Immature natural killer cell (primary cell): ENCODE measurements around the gene TAS2R40. TPM values are rescaled to one million over a fixed set of nuclear protein-coding genes. Genes with fewer than 3 reads are reported as not detected.
A peak's percentile ranks its signal among the peaks of the same experiment; 100 is the strongest.
"Not testable (repeated sequence)": the region's sequence is repeated elsewhere in the genome, so short reads cannot be mapped to it uniquely, and the experiment has no call there.

Experiments
- DNase-seq, 3 donors: peaks; one replicate each; pipeline ENCODE4 v3.0.0; 2022; ENCODE audit warnings: mixed read lengths in 1 of 3
- H3K27ac Mint-ChIP-seq, 6 donors: one replicate each; pipeline ENCODE4 v1.8.0; 2020; ENCODE audit warnings: mixed read lengths in 6 of 6, mild to moderate bottlenecking in 5 of 6, inconsistent platforms in 4 of 6, moderate library complexity in 3 of 6
- H3K27me3 Mint-ChIP-seq, 3 donors: one replicate each; pipeline ENCODE4 v1.8.0; 2020 to 2021; ENCODE audit warnings: low read depth in 3 of 3, mild to moderate bottlenecking in 3 of 3, mixed read lengths in 3 of 3, moderate library complexity in 3 of 3, inconsistent platforms in 1 of 3
- H3K36me3 Mint-ChIP-seq, 3 donors: one replicate each; pipeline ENCODE4 v1.8.0; 2020; ENCODE audit warnings: mixed read lengths in 3 of 3, inconsistent platforms in 2 of 3, mild to moderate bottlenecking in 2 of 3
- H3K4me1 Mint-ChIP-seq, 2 donors: one replicate each; pipeline ENCODE4 v1.8.0; 2020; ENCODE audit warnings: inconsistent platforms in 2 of 2, mild to moderate bottlenecking in 2 of 2, mixed read lengths in 2 of 2, moderate library complexity in 1 of 2
- H3K4me3 Mint-ChIP-seq, 5 donors: one replicate each; pipeline ENCODE4 v1.8.0; 2020; ENCODE audit warnings: mild to moderate bottlenecking in 5 of 5, mixed read lengths in 5 of 5, inconsistent platforms in 3 of 5, moderate library complexity in 3 of 5
- H3K9me3 Mint-ChIP-seq, 6 donors: one replicate each; pipeline ENCODE4 v1.8.0; 2020; ENCODE audit warnings: mild to moderate bottlenecking in 6 of 6, mixed read lengths in 6 of 6, inconsistent platforms in 4 of 6, moderate library complexity in 3 of 6
- polyA plus RNA-seq, 3 donors: library from polyadenylated mRNA; unstranded; fragments of 300-500 nt; fragmentation: Illumina TruSeq; gene quantifications; one replicate each; pipeline ENCODE4 v1.2.3, GENCODE V29; 2021

Gene TAS2R40
- polyA plus RNA-seq, 3 donors from 2014 or later, result not detected

DNA sequence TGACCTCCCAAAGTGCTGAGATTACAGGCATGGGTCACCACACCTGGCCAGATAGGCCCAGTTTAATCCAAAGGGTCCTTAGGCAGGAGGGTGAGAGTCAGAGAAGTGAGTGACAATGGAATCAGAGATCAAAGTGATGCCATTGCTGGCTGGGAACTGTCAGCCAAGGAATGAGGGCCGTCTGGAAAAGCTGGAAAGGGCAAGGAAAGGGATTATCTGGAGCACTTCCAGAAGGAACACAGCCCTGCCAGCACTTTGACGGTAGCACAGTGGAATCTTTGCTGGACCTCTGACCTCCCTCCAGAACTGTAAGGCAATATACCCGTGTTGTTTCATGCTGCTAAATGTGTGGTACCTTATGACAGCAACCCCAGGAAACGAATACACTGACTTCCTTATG lies 11.3 kb upstream of the TAS2R40 start:
- H3K27me3 Mint-ChIP-seq, result peaks cover 0 to 1% (median 0%) of the 10 kb centered on the region in 3 donors
- no peak overlapping the region for H3K4me3 Mint-ChIP-seq
- no peak for DNase-seq
- H3K27ac Mint-ChIP-seq, result no peak overlapping the region
- H3K4me1 Mint-ChIP-seq, result peaks cover 8 to 9% of the 10 kb centered on the region in 2 donors
- no peaks in the 10 kb centered on the region for H3K9me3 Mint-ChIP-seq
- no peaks in the 10 kb centered on the region for H3K36me3 Mint-ChIP-seq

DNA sequence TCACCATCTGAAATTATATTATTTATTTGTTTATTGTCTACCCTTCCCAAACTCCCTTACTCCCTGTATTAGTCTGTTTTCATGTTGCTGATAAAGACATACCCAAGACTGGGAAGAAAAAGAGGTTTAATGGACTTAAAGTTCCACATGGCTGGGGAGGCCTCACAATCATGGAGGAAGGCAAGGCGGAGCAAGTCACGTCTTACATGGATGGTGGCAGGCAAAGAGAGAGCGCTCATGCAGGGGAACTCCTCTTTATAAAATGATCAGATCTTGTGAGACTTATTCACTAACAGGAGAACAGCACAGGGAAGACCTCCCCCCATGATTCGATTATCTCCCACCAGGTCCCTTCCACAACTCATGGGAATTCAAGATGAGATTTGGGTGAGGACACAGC lies 8.4 kb upstream of the TAS2R40 start:
- DNase-seq, H3K27me3 Mint-ChIP-seq, H3K4me3 Mint-ChIP-seq, H3K36me3 Mint-ChIP-seq, H3K4me1 Mint-ChIP-seq, H3K9me3 Mint-ChIP-seq, H3K27ac Mint-ChIP-seq: not testable (repeated sequence)

DNA sequence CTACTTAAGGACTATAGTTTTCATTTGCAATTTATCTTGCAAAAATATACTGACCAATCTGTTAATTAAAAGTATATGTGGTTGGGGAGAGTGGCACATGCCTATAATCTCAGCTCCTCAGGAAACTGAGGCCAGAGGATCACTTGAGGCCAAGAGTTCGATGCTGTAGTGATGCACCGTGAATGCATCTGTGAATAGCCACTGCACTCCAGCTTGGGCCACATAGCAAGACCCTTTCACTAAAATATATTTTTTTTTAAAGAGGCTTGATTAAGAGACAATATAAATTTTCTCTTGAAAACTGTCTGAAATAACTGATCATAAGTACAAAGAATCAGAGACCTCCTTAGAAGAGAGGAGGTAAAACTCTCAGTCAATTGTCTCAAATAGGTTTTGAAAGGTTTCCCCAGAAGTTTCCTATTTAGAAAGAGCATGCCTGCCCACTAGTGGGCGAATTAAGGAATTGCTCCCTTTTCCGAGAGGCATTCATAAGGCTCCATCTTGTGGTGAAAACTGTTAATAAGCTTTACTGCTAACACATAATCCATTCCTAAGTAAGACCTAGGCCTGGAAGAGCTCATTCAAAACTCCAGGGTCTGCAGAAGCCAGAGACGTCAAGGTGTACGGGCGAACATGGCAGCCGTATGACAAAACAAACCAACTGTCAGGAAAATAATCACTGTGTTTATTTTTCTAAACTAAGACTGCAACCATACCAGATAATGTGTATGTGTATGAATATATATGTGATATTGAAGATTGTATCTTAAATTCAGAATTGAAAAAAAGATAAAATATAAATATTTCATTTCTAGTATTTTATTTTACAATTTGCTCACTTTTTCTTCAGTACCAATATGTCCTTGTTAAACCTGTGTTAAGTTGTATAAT lies 6.8 kb upstream of the TAS2R40 start:
- H3K27ac Mint-ChIP-seq, result no peak overlapping the region
- peaks cover 0 to 2% (median 0%) of the 10 kb centered on the region in 3 donors for H3K27me3 Mint-ChIP-seq
- no peaks in the 10 kb centered on the region for H3K9me3 Mint-ChIP-seq
- DNase-seq, result peak; percentile 67 to 74 (median 68)
- no peaks in the 10 kb centered on the region for H3K4me1 Mint-ChIP-seq
- no peaks in the 10 kb centered on the region for H3K36me3 Mint-ChIP-seq
- no peak overlapping the region for H3K4me3 Mint-ChIP-seq

DNA sequence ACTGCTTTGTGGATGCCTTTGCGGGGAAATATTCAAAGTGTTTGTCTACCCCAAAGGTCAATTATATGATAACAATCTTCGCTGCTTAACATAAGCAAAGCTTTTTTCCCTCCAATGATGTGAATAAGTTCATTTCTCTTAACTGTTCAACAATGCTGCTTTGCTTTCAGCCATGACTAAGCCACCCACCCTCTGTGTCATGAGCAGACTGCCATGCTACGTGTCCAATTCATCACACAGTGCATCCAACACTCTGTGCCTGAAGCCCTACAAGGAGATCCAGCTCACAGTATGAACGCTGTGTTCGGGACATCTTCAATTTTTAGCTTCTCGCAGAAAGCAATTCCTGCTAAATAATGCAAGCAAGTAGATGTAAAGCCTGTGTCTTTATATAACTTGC lies 5.7 kb upstream of the TAS2R40 start:
- Mint-ChIP-seq H3K36me3 (no peaks in the 10 kb centered on the region), H3K27me3 (peaks cover 0 to 2% (median 0%) of the 10 kb centered on the region in 3 donors), H3K4me3 (no peak overlapping the region), H3K9me3 (no peaks in the 10 kb centered on the region), H3K4me1 (no peaks in the 10 kb centered on the region), H3K27ac (no peak overlapping the region)
- DNase-seq, result no peak

GRCh38 chr7:143216686-143217085 lies 5.2 kb upstream of the TAS2R40 start:
- no peak for DNase-seq
- H3K27ac Mint-ChIP-seq, result no peak overlapping the region
- peaks cover 0 to 2% (median 0%) of the 10 kb centered on the region in 3 donors for H3K27me3 Mint-ChIP-seq
- H3K36me3 Mint-ChIP-seq, result no peaks in the 10 kb centered on the region
- H3K9me3 Mint-ChIP-seq, result no peaks in the 10 kb centered on the region
- no peaks in the 10 kb centered on the region for H3K4me1 Mint-ChIP-seq
- no peak overlapping the region for H3K4me3 Mint-ChIP-seq

GRCh38 chr7:143217806-143218205 lies 4.0 kb upstream of the TAS2R40 start:
- no peak for DNase-seq
- H3K27me3 Mint-ChIP-seq, result peaks cover 0 to 4% (median 2%) of the 10 kb centered on the region in 3 donors
- H3K36me3 Mint-ChIP-seq, result no peaks in the 10 kb centered on the region
- H3K9me3 Mint-ChIP-seq, result no peaks in the 10 kb centered on the region
- no peak overlapping the region for H3K4me3 Mint-ChIP-seq
- no peak overlapping the region for H3K27ac Mint-ChIP-seq
- H3K4me1 Mint-ChIP-seq, result no peaks in the 10 kb centered on the region

GRCh38 chr7:143221286-143221685 lies 551 bp upstream of the TAS2R40 start:
- Mint-ChIP-seq H3K4me1 (no peaks in the 10 kb centered on the region), H3K27ac (no peak overlapping the region)

GRCh38 chr7:143222782-143223181 lies 945 bp downstream of the TAS2R40 start:
- Mint-ChIP-seq H3K27ac (no peak overlapping the region), H3K4me1 (no peaks in the 10 kb centered on the region), H3K27me3 (peaks cover 0 to 6% (median 5%) of the 10 kb centered on the region in 3 donors), H3K4me3 (no peak overlapping the region), H3K36me3 (no peaks in the 10 kb centered on the region), H3K9me3 (no peaks in the 10 kb centered on the region)
- DNase-seq, result no peak

More at GRCh38 chr7:143221286-143221685, 551 bp upstream of the TAS2R40 start:
- no peak for DNase-seq
- Mint-ChIP-seq H3K36me3 (no peaks in the 10 kb centered on the region), H3K9me3 (no peaks in the 10 kb centered on the region), H3K4me3 (no peak overlapping the region), H3K27me3 (peaks cover 0 to 6% (median 5%) of the 10 kb centered on the region in 3 donors)

DNA sequence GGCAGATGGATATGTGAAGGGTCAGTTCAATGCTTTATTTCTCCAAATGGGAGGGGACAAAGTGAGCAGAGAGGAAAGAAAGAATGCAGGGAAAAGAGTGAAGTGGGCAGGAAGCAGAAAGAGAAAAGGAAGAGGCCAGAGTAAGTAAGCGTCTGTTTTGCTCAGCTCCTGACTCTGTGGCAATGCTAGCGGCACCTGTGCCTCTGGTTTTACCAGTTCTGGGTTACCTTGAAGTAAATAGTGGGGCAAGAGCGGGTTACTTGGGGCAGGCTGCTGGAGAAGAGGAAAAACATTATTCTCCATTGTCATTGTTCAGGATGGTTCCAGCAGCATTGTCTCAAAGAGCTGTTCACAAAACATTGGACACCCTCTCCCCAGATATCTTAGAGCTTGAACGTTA lies 1.9 kb downstream of the TAS2R40 start:
- H3K4me1 Mint-ChIP-seq, result no peaks in the 10 kb centered on the region
- no peak for DNase-seq
- no peaks in the 10 kb centered on the region for H3K9me3 Mint-ChIP-seq
- no peak overlapping the region for H3K27ac Mint-ChIP-seq
- H3K36me3 Mint-ChIP-seq, result no peaks in the 10 kb centered on the region
- peaks cover 0 to 6% (median 5%) of the 10 kb centered on the region in 3 donors for H3K27me3 Mint-ChIP-seq
- no peak overlapping the region for H3K4me3 Mint-ChIP-seq

- H3K36me3 Mint-ChIP-seq, result no peaks in the 10 kb centered on the region
These were observed 3.2 kb downstream of the TAS2R40 start for GRCh38 chr7:143225047-143225446.

DNA sequence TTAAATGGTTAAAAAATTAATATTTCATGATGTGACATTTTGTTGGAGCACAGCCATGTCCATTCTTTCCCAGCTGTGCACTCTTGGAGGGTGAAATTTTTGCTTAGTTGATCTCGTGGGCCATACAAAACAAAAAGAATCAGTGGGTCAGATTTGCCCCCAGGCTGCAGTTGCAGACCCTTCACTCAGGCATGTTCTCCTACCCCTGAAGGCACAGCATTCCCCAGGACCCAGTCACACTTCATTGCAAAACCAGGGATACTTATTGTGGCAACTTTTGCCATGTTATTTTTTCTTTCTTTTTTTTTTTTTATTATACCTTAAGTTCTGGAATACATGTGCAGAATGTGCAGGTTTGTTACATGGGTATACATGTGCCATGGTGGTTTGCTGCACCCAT lies 6.0 kb downstream of the TAS2R40 start:
- peaks cover 0 to 3% (median 2%) of the 10 kb centered on the region in 3 donors for H3K27me3 Mint-ChIP-seq
- H3K36me3 Mint-ChIP-seq, result no peaks in the 10 kb centered on the region
- no peaks in the 10 kb centered on the region for H3K4me1 Mint-ChIP-seq
- no peak overlapping the region for H3K27ac Mint-ChIP-seq
- no peaks in the 10 kb centered on the region for H3K9me3 Mint-ChIP-seq
- no peak overlapping the region for H3K4me3 Mint-ChIP-seq
- DNase-seq, result no peak

More at GRCh38 chr7:143225047-143225446, 3.2 kb downstream of the TAS2R40 start:
- no peak for DNase-seq
- Mint-ChIP-seq H3K4me3 (no peak overlapping the region), H3K4me1 (no peaks in the 10 kb centered on the region), H3K27me3 (peaks cover 0 to 6% (median 3%) of the 10 kb centered on the region in 3 donors), H3K9me3 (no peaks in the 10 kb centered on the region), H3K27ac (no peak overlapping the region)

DNA sequence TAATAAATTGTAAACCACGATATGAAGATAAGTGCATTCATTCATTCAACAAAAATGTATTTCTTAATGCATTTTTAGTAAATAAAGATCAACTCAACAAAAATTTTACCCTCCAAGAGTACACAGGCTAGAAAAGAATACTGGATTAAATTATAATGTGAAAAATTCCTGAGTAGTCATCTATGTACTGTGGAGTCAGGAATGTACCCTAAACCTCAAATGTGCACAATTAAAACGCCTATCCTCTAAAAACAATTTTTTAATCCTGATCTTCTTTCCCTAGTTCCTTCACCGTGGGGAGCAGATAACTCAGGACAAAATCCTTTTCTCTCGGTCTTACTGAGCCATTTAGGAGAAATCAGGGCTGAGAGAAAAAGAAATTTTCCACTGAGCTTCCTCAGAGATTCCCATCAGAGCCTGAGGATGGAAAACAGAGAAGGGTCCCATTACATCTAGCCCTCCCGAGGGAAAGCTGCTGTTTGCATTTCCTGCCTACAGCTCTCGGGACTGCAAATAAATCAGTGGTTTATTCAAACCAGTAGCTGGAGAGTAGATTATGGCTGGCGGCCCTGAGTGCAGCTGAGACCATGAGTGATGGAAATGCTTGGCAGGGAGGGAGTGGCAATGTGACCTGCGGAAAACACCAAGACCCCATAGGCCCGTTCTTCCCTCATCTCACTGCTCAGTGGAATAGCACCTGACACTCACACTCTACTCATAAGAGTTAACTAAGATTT lies 7.4 kb downstream of the TAS2R40 start:
- Mint-ChIP-seq H3K36me3 (no peaks in the 10 kb centered on the region), H3K9me3 (no peaks in the 10 kb centered on the region), H3K4me3 (no peak overlapping the region), H3K27ac (no peak overlapping the region), H3K27me3 (peaks cover 0 to 3% (median 0%) of the 10 kb centered on the region in 3 donors), H3K4me1 (no peaks in the 10 kb centered on the region)
- DNase-seq, result no peak

GRCh38 chr7:143230602-143231457 lies 9.0 kb downstream of the TAS2R40 start:
- peaks cover 0 to 5% (median 0%) of the 10 kb centered on the region in 6 donors for H3K9me3 Mint-ChIP-seq
- no peak overlapping the region for H3K27ac Mint-ChIP-seq
- DNase-seq, result no peak
- H3K27me3 Mint-ChIP-seq, result peaks cover 0 to 8% (median 3%) of the 10 kb centered on the region in 3 donors
- H3K36me3 Mint-ChIP-seq, result no peaks in the 10 kb centered on the region
- no peaks in the 10 kb centered on the region for H3K4me1 Mint-ChIP-seq
- H3K4me3 Mint-ChIP-seq, result no peak overlapping the region
